GM12872 (cell line): Measurements from ENCODE around the gene STIM1.

Source experiments
- TF ChIP-seq, protein P1 (sequence below): IDR thresholded peaks from 3 replicates; pipeline ENCODE4 v1.5.1; 2011; ENCODE audit warnings: low read depth, mild to moderate bottlenecking, low read length, moderate library complexity; ENCODE audit not compliant: insufficient read depth

STIM1 gene

DNA sequence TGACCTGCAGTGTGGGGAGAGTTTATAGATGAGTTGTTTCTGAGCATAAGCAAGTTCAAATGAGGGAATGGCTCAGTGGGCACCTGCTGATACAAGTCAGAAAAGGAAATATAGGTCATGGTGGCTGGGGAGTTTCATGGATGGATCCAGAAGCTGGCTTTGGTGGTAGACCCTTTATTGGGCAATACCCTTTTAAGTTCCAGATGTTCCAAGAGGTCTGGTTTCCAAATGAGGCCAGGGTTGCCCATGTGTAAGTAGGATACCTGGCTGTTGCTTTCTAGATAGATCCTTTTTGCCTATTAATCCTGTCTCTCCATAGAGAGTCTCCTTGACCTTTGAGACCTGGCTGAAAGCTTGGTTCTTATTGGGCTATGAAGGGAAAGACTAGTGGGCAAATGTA lies 2.2 kb downstream of the STIM1 start:
- TF ChIP-seq, protein P1, sequence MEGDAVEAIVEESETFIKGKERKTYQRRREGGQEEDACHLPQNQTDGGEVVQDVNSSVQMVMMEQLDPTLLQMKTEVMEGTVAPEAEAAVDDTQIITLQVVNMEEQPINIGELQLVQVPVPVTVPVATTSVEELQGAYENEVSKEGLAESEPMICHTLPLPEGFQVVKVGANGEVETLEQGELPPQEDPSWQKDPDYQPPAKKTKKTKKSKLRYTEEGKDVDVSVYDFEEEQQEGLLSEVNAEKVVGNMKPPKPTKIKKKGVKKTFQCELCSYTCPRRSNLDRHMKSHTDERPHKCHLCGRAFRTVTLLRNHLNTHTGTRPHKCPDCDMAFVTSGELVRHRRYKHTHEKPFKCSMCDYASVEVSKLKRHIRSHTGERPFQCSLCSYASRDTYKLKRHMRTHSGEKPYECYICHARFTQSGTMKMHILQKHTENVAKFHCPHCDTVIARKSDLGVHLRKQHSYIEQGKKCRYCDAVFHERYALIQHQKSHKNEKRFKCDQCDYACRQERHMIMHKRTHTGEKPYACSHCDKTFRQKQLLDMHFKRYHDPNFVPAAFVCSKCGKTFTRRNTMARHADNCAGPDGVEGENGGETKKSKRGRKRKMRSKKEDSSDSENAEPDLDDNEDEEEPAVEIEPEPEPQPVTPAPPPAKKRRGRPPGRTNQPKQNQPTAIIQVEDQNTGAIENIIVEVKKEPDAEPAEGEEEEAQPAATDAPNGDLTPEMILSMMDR: no peak

DNA sequence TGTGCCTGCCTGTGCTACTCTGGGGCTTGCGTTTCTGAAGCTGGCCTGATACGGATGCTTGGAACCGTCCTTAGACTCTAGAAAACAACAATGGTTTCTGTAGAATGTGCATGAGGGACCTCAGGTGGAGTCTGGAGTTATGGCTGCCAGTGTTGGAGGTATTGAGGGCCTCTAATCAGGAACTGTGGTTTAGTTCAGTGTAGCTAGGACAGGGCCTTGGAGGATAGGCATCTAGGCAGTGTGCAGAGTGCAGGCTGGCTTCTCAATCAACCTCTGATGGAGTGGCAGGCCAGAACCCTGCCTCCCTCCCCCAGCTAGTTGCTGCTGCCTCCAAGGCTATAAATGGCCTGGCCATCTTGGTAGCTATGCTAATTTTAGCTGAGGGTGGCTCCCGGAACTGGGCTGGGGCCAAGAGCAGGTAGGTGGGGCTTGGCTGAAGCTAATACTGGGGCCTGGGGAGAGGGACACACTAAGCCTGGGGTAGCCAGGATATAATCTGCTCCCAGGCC lies 4.0 kb downstream of the STIM1 start:
- TF ChIP-seq, protein P1: no peak

DNA sequence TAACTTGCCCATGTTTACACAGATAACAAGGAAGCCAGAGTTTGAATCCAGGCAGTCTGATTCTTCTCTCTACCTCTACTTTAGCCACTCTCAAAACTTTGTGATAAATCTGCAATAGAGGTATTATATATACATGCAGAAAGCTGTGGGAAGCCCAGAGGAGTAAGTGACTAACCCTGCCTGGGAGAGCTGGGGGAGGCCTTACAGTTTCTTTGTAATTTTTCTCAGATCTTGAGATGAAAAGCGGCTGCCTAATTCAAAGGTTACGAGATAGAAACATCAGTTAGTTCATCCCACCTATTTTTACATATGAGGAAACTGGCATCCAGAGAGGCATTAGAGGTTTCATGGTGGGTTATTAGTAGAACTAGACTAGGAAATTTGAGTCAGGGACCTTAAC lies 4.9 kb downstream of the STIM1 start:
- TF ChIP-seq, protein P1: no peak

DNA sequence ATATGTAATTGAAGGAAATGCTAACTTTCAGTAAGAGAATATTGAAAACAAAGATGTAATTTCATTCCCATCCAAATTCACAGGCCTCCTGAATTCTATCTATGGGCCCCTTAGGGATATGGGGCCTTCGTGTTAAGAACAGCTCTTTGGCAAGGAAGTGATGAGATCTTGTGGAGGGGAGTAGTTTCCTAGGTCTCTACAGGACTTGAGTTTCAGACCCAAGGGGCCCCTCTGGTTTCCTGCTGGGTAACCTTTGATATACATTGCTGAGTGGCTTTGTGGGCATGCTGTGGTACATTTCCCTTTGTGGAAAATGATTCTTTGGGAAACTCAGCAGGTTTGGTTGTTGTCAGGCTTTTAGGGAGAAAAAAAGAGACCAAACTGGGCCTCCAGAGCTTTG lies 6.2 kb downstream of the STIM1 start:
- TF ChIP-seq, protein P1: no peak

DNA sequence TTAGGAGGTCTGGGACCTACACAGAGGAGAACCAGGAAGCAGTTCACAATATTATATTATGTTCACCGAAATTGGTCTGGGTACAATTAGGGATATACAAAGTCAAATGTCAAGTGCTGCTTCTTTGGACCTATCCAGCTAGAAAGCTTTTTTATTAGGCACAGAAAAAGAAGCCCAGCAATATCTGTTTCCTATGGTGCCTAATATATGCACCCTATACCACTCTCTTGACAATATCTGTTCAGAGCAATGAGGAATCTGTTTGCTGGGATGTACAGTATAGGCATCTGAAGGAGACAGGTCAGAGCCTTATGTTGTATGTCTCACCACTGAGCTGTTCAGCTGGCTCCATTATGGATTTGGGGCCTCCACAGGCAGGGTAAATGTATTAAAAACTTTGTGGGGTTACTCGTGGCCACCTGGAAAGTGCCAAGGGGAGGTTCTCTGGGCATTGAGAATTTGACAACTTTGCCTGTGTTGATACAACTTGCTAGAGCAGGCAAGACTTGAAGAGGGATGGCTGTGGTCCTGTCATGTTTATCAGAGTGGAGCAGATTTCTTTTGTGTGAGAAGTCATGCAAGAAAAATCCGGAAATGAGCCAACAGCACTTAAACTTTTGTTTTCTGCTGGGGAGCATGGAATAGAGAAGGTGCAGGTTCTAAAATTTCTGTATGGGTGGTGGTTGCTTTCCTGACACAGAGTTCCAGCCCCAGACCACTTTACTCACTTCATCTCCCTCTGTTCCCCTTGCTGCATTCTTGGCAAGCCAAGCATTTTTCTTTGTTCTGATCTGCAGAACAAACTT lies 10.1 kb downstream of the STIM1 start:
- TF ChIP-seq, protein P1: no peak

DNA sequence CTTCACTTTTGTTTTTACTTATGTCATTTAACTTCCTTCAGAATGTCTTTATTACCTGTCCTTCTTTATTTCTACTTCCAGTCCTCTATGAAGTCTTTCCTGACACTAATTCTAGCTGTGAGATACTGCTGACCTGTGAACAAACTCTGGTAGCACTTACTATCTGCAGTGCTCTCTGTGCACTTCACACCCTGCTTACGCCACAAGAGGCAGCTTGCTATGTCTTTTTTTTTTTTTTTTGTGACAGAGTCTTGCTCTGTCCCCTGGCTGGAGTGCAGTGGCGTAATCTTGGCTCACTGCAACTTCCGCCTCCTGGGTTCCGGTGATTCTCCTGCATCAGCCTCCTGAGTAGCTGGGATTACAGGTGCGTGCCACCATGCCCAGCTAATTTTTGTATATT lies 10.7 kb downstream of the STIM1 start:
- TF ChIP-seq, protein P1: no peak

DNA sequence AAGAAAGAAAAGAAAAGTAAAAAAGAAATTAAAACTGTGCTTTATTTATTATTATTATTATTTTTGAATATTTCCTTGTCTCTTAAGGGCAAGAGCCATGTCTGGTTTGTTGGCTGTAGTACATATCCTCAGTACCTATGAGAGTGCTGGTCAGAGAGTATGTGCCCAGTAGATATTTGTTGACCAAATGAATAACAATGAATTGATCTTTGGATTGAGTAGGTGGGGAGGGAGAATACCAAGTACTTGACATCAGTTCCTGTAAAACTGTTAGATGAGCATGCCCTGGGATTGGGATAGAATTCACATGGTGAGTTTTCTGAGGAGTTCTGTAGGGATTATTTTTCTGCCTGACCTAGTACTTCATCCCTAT lies 11.4 kb downstream of the STIM1 start:
- TF ChIP-seq, protein P1: no peak
